ENCODE results near the gene UGT2B15.
"Not testable (repeated sequence)": the region's sequence is repeated elsewhere in the genome, so short reads cannot be mapped to it uniquely, and the experiment has no call there.

The UGT2B15 gene

GRCh38 chr4:68670479-68670939 lies at the start of gene UGT2B15:
TSS of gene UGT2B15 (minus strand) at chr4:68670652. CDS start at chr4:68670618, 34 bp downstream.
- H3K36me3 ChIP-seq (ENCODE audit: control insufficient read depth, insufficient read depth, low read length); H3K9me3 ChIP-seq (ENCODE audit: control insufficient read depth, insufficient read depth, low read length); H3K9ac ChIP-seq (ENCODE audit: low read depth, low read length); H3K4me3 ChIP-seq (ENCODE audit: low read depth, low read length); H3K27me3 ChIP-seq (ENCODE audit: control insufficient read depth, insufficient read depth, low read length); H3K4me1 ChIP-seq (ENCODE audit: control insufficient read depth, insufficient read depth, low read length): not testable (repeated sequence)

- Histone ChIP-seq H3K9ac (ENCODE audit: low read depth, low read length) (no peak overlapping the region), H3K9me3 (ENCODE audit: control insufficient read depth, insufficient read depth, low read length) (no peaks in the 10 kb centered on the region), H3K27me3 (ENCODE audit: control insufficient read depth, insufficient read depth, low read length) (no peaks in the 10 kb centered on the region), H3K4me3 (ENCODE audit: low read depth, low read length) (no peak overlapping the region), H3K36me3 (ENCODE audit: control insufficient read depth, insufficient read depth, low read length) (no peaks in the 10 kb centered on the region), H3K4me1 (ENCODE audit: control insufficient read depth, insufficient read depth, low read length) (peaks cover 2% of the 10 kb centered on the region)
Measured at GRCh38 chr4:68719075-68719473, 48.6 kb upstream of the UGT2B15 start.

GRCh38 chr4:68718447-68719074 lies 48.1 kb upstream of the UGT2B15 start:
- Histone ChIP-seq H3K4me1 (ENCODE audit: control insufficient read depth, insufficient read depth, low read length) (peaks cover 2% of the 10 kb centered on the region), H3K9me3 (ENCODE audit: control insufficient read depth, insufficient read depth, low read length) (no peaks in the 10 kb centered on the region), H3K9ac (ENCODE audit: low read depth, low read length) (no peak overlapping the region), H3K27me3 (ENCODE audit: control insufficient read depth, insufficient read depth, low read length) (no peaks in the 10 kb centered on the region), H3K4me3 (ENCODE audit: low read depth, low read length) (no peak overlapping the region), H3K36me3 (ENCODE audit: control insufficient read depth, insufficient read depth, low read length) (no peaks in the 10 kb centered on the region)

- H3K9ac ChIP-seq (ENCODE audit: low read depth, low read length), result no peak overlapping the region
- no peaks in the 10 kb centered on the region for H3K27me3 ChIP-seq (ENCODE audit: control insufficient read depth, insufficient read depth, low read length)
- H3K4me3 ChIP-seq (ENCODE audit: low read depth, low read length), result no peak overlapping the region
- no peaks in the 10 kb centered on the region for H3K36me3 ChIP-seq (ENCODE audit: control insufficient read depth, insufficient read depth, low read length)
- H3K4me1 ChIP-seq (ENCODE audit: control insufficient read depth, insufficient read depth, low read length), result peaks cover 2% of the 10 kb centered on the region
- no peaks in the 10 kb centered on the region for H3K9me3 ChIP-seq (ENCODE audit: control insufficient read depth, insufficient read depth, low read length)
Measured at GRCh38 chr4:68717999-68718398, 47.5 kb upstream of the UGT2B15 start.

GRCh38 chr4:68714400-68714799 lies 43.9 kb upstream of the UGT2B15 start:
- Histone ChIP-seq H3K9ac (ENCODE audit: low read depth, low read length) (no peak overlapping the region), H3K9me3 (ENCODE audit: control insufficient read depth, insufficient read depth, low read length) (no peaks in the 10 kb centered on the region), H3K4me1 (ENCODE audit: control insufficient read depth, insufficient read depth, low read length) (peaks cover 2% of the 10 kb centered on the region), H3K27me3 (ENCODE audit: control insufficient read depth, insufficient read depth, low read length) (no peaks in the 10 kb centered on the region), H3K36me3 (ENCODE audit: control insufficient read depth, insufficient read depth, low read length) (no peaks in the 10 kb centered on the region), H3K4me3 (ENCODE audit: low read depth, low read length) (no peak overlapping the region)

GRCh38 chr4:68712207-68712606 lies 41.8 kb upstream of the UGT2B15 start:
- Histone ChIP-seq H3K36me3 (ENCODE audit: control insufficient read depth, insufficient read depth, low read length) (no peaks in the 10 kb centered on the region), H3K27me3 (ENCODE audit: control insufficient read depth, insufficient read depth, low read length) (no peaks in the 10 kb centered on the region), H3K4me1 (ENCODE audit: control insufficient read depth, insufficient read depth, low read length) (peaks cover 2% of the 10 kb centered on the region), H3K4me3 (ENCODE audit: low read depth, low read length) (no peak overlapping the region), H3K9me3 (ENCODE audit: control insufficient read depth, insufficient read depth, low read length) (no peaks in the 10 kb centered on the region), H3K9ac (ENCODE audit: low read depth, low read length) (no peak overlapping the region)

GRCh38 chr4:68708566-68708965 lies 38.1 kb upstream of the UGT2B15 start:
- H3K27me3 ChIP-seq (ENCODE audit: control insufficient read depth, insufficient read depth, low read length), result no peaks in the 10 kb centered on the region
- H3K36me3 ChIP-seq (ENCODE audit: control insufficient read depth, insufficient read depth, low read length), result no peaks in the 10 kb centered on the region
- no peak overlapping the region for H3K9ac ChIP-seq (ENCODE audit: low read depth, low read length)
- H3K4me3 ChIP-seq (ENCODE audit: low read depth, low read length), result no peak overlapping the region
- H3K9me3 ChIP-seq (ENCODE audit: control insufficient read depth, insufficient read depth, low read length), result no peaks in the 10 kb centered on the region
- H3K4me1 ChIP-seq (ENCODE audit: control insufficient read depth, insufficient read depth, low read length), result no peaks in the 10 kb centered on the region

GRCh38 chr4:68703168-68703567 lies 32.7 kb upstream of the UGT2B15 start:
- H3K4me3 ChIP-seq (ENCODE audit: low read depth, low read length); H3K4me1 ChIP-seq (ENCODE audit: control insufficient read depth, insufficient read depth, low read length); H3K9ac ChIP-seq (ENCODE audit: low read depth, low read length); H3K36me3 ChIP-seq (ENCODE audit: control insufficient read depth, insufficient read depth, low read length); H3K27me3 ChIP-seq (ENCODE audit: control insufficient read depth, insufficient read depth, low read length); H3K9me3 ChIP-seq (ENCODE audit: control insufficient read depth, insufficient read depth, low read length): not testable (repeated sequence)

- no peaks in the 10 kb centered on the region for H3K4me1 ChIP-seq (ENCODE audit: control insufficient read depth, insufficient read depth, low read length)
- no peak overlapping the region for H3K9ac ChIP-seq (ENCODE audit: low read depth, low read length)
- no peaks in the 10 kb centered on the region for H3K27me3 ChIP-seq (ENCODE audit: control insufficient read depth, insufficient read depth, low read length)
- H3K9me3 ChIP-seq (ENCODE audit: control insufficient read depth, insufficient read depth, low read length), result no peaks in the 10 kb centered on the region
- H3K36me3 ChIP-seq (ENCODE audit: control insufficient read depth, insufficient read depth, low read length), result no peaks in the 10 kb centered on the region
- no peak overlapping the region for H3K4me3 ChIP-seq (ENCODE audit: low read depth, low read length)
Measured at GRCh38 chr4:68700152-68700551, 29.7 kb upstream of the UGT2B15 start.

GRCh38 chr4:68693325-68694075 lies 23.0 kb upstream of the UGT2B15 start:
- Histone ChIP-seq H3K9ac (ENCODE audit: low read depth, low read length) (no peak overlapping the region), H3K9me3 (ENCODE audit: control insufficient read depth, insufficient read depth, low read length) (no peaks in the 10 kb centered on the region), H3K4me1 (ENCODE audit: control insufficient read depth, insufficient read depth, low read length) (no peaks in the 10 kb centered on the region), H3K4me3 (ENCODE audit: low read depth, low read length) (no peak overlapping the region), H3K36me3 (ENCODE audit: control insufficient read depth, insufficient read depth, low read length) (no peaks in the 10 kb centered on the region), H3K27me3 (ENCODE audit: control insufficient read depth, insufficient read depth, low read length) (no peaks in the 10 kb centered on the region)

- no peaks in the 10 kb centered on the region for H3K4me1 ChIP-seq (ENCODE audit: control insufficient read depth, insufficient read depth, low read length)
- H3K9me3 ChIP-seq (ENCODE audit: control insufficient read depth, insufficient read depth, low read length), result no peaks in the 10 kb centered on the region
- H3K27me3 ChIP-seq (ENCODE audit: control insufficient read depth, insufficient read depth, low read length), result no peaks in the 10 kb centered on the region
- no peak overlapping the region for H3K9ac ChIP-seq (ENCODE audit: low read depth, low read length)
- H3K4me3 ChIP-seq (ENCODE audit: low read depth, low read length), result no peak overlapping the region
- H3K36me3 ChIP-seq (ENCODE audit: control insufficient read depth, insufficient read depth, low read length), result no peaks in the 10 kb centered on the region
Measured at GRCh38 chr4:68691186-68691585, 20.7 kb upstream of the UGT2B15 start.

GRCh38 chr4:68683034-68683433 lies 12.6 kb upstream of the UGT2B15 start:
- Histone ChIP-seq H3K9me3 (ENCODE audit: control insufficient read depth, insufficient read depth, low read length) (no peaks in the 10 kb centered on the region), H3K4me1 (ENCODE audit: control insufficient read depth, insufficient read depth, low read length) (no peaks in the 10 kb centered on the region), H3K9ac (ENCODE audit: low read depth, low read length) (no peak overlapping the region), H3K27me3 (ENCODE audit: control insufficient read depth, insufficient read depth, low read length) (no peaks in the 10 kb centered on the region), H3K4me3 (ENCODE audit: low read depth, low read length) (no peak overlapping the region), H3K36me3 (ENCODE audit: control insufficient read depth, insufficient read depth, low read length) (no peaks in the 10 kb centered on the region)

All from iPS-15b (cell line).